Endometrium (tissue), 2 donors: Measurements from ENCODE around the gene ST8SIA1.
"Not testable (repeated sequence)": the region's sequence is repeated elsewhere in the genome, so short reads cannot be mapped to it uniquely, and the experiment has no call there.

ENCODE experiments used
- FAIRE-seq: peaks from 2 replicates; lab custom pipeline; 2012; peaks lifted over from hg19 to GRCh38; lab: Jason Lieb, UNC
- donor health status: control.
- donor health status: control.

Gene ST8SIA1

GRCh38 chr12:22164139-22164538 lies 170.4 kb downstream of the ST8SIA1 start:
- FAIRE-seq = no peak

GRCh38 chr12:22163594-22163993 lies 170.9 kb downstream of the ST8SIA1 start:
- FAIRE-seq = no peak

GRCh38 chr12:22160396-22161003 lies 174.0 kb downstream of the ST8SIA1 start:
- no peak for FAIRE-seq

DNA sequence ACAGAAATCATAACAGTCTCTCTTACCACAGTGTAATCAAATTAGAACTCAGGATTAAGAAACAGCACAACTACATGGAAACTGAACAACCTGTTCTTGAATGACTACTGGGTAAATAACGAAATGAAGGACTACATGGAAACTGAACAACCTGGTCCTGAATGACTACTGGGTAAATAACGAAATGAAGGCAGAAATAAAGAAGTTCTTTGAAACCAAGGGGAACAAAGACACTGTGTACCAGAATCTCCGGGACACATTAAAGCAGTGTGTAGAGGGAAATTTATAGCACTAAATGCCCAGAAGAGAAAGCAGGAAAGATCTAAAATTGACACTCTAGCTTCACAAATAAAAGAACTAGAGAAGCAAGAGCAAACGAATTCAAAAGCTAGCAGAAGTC lies 185.2 kb downstream of the ST8SIA1 start:
- FAIRE-seq = not testable (repeated sequence)

- not testable (repeated sequence) for FAIRE-seq
Measured at GRCh38 chr12:22146686-22147085, 187.8 kb downstream of the ST8SIA1 start.
